HL-60 (cell line): ENCODE measurements around the gene HLA-DQB1.

ENCODE experiments used
- GABPA ChIP-seq: IDR thresholded peaks from 2 replicates; pipeline ENCODE4 v1.6.1; 2012; ENCODE audit warnings: low read depth
- POLR2AphosphoS5 ChIP-seq: IDR thresholded peaks from 2 replicates; pipeline ENCODE4 v1.6.1; 2012; ENCODE audit warnings: low read depth
- SPI1 ChIP-seq: IDR thresholded peaks from 2 replicates; pipeline ENCODE4 v1.6.1; 2012; ENCODE audit warnings: low read depth, mild to moderate bottlenecking, borderline replicate concordance
- TF ChIP-seq, protein P1 (sequence below): IDR thresholded peaks from one replicate; pipeline ENCODE4 v1.5.1; 2011; ENCODE audit warnings: low read length, control low read depth, inconsistent platforms; ENCODE audit not compliant: insufficient read depth

DNA sequence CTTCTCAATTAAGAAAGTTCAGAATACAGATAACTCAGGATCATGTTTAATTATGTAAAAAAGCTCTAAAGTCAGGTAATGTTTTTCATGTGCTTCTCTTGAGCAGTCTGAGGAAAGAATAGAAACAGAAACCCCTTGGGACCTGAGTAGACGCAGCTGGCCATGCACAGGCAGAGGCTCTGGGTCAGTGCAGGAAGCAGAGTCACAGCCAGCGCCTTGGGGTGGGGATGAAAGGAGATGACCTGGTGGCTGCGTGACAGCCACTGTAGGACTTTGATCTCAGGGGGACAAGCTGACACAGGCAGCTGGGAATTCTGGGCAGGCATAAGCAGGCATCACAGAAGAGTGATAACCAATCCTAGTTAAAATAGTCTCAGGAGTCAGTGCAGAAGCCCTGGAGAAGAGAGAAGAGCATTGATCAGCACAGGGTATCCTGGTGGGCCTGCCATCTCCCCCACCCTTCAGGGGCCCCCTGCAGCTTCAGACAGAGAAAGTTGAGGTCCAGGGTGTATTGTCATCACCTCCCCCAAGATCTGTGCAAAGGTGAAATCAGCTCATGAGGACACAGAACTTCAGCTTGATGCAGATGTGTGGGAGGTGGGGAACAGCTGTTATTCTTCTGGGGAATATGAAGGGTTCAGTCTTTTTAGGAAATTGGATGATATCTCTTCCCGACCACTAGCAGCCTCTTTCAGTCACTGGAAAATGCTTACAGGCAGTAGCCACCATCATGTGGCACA lies 6.4 kb downstream of the HLA-DQB1 start:
- TF ChIP-seq, protein P1, sequence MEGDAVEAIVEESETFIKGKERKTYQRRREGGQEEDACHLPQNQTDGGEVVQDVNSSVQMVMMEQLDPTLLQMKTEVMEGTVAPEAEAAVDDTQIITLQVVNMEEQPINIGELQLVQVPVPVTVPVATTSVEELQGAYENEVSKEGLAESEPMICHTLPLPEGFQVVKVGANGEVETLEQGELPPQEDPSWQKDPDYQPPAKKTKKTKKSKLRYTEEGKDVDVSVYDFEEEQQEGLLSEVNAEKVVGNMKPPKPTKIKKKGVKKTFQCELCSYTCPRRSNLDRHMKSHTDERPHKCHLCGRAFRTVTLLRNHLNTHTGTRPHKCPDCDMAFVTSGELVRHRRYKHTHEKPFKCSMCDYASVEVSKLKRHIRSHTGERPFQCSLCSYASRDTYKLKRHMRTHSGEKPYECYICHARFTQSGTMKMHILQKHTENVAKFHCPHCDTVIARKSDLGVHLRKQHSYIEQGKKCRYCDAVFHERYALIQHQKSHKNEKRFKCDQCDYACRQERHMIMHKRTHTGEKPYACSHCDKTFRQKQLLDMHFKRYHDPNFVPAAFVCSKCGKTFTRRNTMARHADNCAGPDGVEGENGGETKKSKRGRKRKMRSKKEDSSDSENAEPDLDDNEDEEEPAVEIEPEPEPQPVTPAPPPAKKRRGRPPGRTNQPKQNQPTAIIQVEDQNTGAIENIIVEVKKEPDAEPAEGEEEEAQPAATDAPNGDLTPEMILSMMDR, result no peak
- TF ChIP-seq POLR2AphosphoS5 (no peak), GABPA (no peak), SPI1 (no peak)
